Metanephros (tissue), 1 donor: Measurements from ENCODE around the gene TEN1. TPM values are rescaled to one million over a fixed set of nuclear protein-coding genes. Genes with fewer than 3 reads are reported as not detected.

ENCODE experiments used
- total RNA-seq: library from RNA; depleted of rRNA; stranded (reverse); fragments of >200 nt; gene quantifications from one replicate; pipeline ENCODE4 v1.2.3, GENCODE V29; 2014

Gene TEN1
- 24.6 TPM for total RNA-seq

GRCh38 chr17:75978938-75979704 lies at the start of gene TEN1, which contains the start of gene ACOX1:
Gene TEN1, plus strand, starts transcription at chr17:75979240. Its CDS starts 6,953 bp downstream, at chr17:75986193.
Gene ACOX1, minus strand, starts transcription at chr17:75979166. Its CDS starts 93 bp downstream, at chr17:75979073.

GRCh38 chr17:75940727-75941441 lies 38.2 kb upstream of the TEN1 start, which contains the start of gene FBF1:
Gene FBF1, minus strand, starts transcription at chr17:75941042. Its CDS starts 2,893 bp downstream, at chr17:75938149.

GRCh38 chr17:76000755-76001521 lies 21.9 kb downstream of the TEN1 start, which contains the start of gene CDK3:
Gene CDK3, plus strand, starts transcription at chr17:76000855. Its CDS starts 571 bp downstream, at chr17:76001426.

GRCh38 chr17:76027159-76027839 lies 48.3 kb downstream of the TEN1 start, which contains the start of gene EVPL:
Gene EVPL, minus strand, starts transcription at chr17:76027306. Its CDS starts 108 bp downstream, at chr17:76027198.

Other genes with a start within 250 kb of the TEN1 start
- gene GALK1, start 214.0 kb upstream of the TEN1 start, total RNA-seq = 31.0 TPM
- 60.3 TPM for gene UNK, start 194.4 kb upstream of the TEN1 start, total RNA-seq
- 12.6 TPM for gene UNC13D, start 134.8 kb upstream of the TEN1 start, total RNA-seq
- 38.6 TPM for gene WBP2, start 123.9 kb upstream of the TEN1 start, total RNA-seq
- gene TRIM47, start 100.7 kb upstream of the TEN1 start, total RNA-seq = 25.9 TPM
- 23.2 TPM for gene TRIM65, start 82.3 kb upstream of the TEN1 start, total RNA-seq
- 61.1 TPM for gene MRPL38, start 74.4 kb upstream of the TEN1 start, total RNA-seq
- gene FBF1, start 38.2 kb upstream of the TEN1 start, total RNA-seq = 16.5 TPM
- gene ACOX1, start 74 bp upstream of the TEN1 start, total RNA-seq = 56.1 TPM
- 7.3 TPM for gene CDK3, start 21.6 kb downstream of the TEN1 start, total RNA-seq
- gene EVPL, start 48.1 kb downstream of the TEN1 start, total RNA-seq = 28.3 TPM
- 52.5 TPM for gene SRP68, start 93.3 kb downstream of the TEN1 start, total RNA-seq
- 0.12 TPM for gene GALR2, start 95.5 kb downstream of the TEN1 start, total RNA-seq
- gene ZACN, start 99.9 kb downstream of the TEN1 start, total RNA-seq = not detected
- gene EXOC7, start 124.5 kb downstream of the TEN1 start, total RNA-seq = 142 TPM
- 21.6 TPM for gene FOXJ1, start 162.0 kb downstream of the TEN1 start, total RNA-seq